GM12801 (cell line): ENCODE data around the gene STX8.

Experiments used
- CTCF ChIP-seq: IDR thresholded peaks from one replicate; pipeline ENCODE4 v1.5.1; 2011; ENCODE audit warnings: control low read depth; ENCODE audit not compliant: insufficient read length; ENCODE audit errors: extremely low read depth

Gene STX8

GRCh38 chr17:9456330-9456729, 119.3 kb downstream of the STX8 start:
- no peak for TF ChIP-seq CTCF

- no peak for TF ChIP-seq CTCF
These were observed 123.7 kb downstream of the STX8 start for GRCh38 chr17:9451934-9452333.

- no peak for TF ChIP-seq CTCF
These were observed 129.1 kb downstream of the STX8 start for GRCh38 chr17:9446528-9446927.

- TF ChIP-seq CTCF: no peak
These were observed 130.2 kb downstream of the STX8 start for GRCh38 chr17:9445424-9445823.

GRCh38 chr17:9444687-9445086, 130.9 kb downstream of the STX8 start:
- no peak for TF ChIP-seq CTCF

GRCh38 chr17:9443811-9444210, 131.8 kb downstream of the STX8 start:
- no peak for TF ChIP-seq CTCF

- TF ChIP-seq CTCF: no peak
These were observed 135.8 kb downstream of the STX8 start for GRCh38 chr17:9439851-9440250.

GRCh38 chr17:9436630-9437029, 139.0 kb downstream of the STX8 start:
- no peak for TF ChIP-seq CTCF
